ENCODE results near the gene GFI1B.
"Not testable (repeated sequence)": the region's sequence is repeated elsewhere in the genome, so short reads cannot be mapped to it uniquely, and the experiment has no call there.

Gene GFI1B

GRCh38 chr9:132986114-132986513, 7.6 kb downstream of the GFI1B start:
- H3K4me3 ChIP-seq (replicated peaks; ENCODE audit: low read depth, low read length) = no peak overlapping the region
- no peak for TF ChIP-seq CTCF (IDR thresholded peaks at IDR 0.05; ENCODE audit: low read length, missing control alignments)

GRCh38 chr9:132986640-132987620, 8.4 kb downstream of the GFI1B start:
- DNase-seq (ENCODE audit: low read depth) = no peak
- no peak overlapping the region for H3K4me3 ChIP-seq (replicated peaks; ENCODE audit: low read depth, low read length)
- no peak for TF ChIP-seq CTCF (IDR thresholded peaks at IDR 0.05; ENCODE audit: low read length, missing control alignments)

More at GRCh38 chr9:132986114-132986513, 7.6 kb downstream of the GFI1B start:
- no peak for DNase-seq (ENCODE audit: low read depth)

- no peak overlapping the region for H3K4me3 ChIP-seq (replicated peaks; ENCODE audit: low read depth, low read length)
- no peak for DNase-seq (ENCODE audit: low read depth)
- no peak for TF ChIP-seq CTCF (IDR thresholded peaks at IDR 0.05; ENCODE audit: low read length, missing control alignments)
Observed at GRCh38 chr9:132988244-132989013, 9.9 kb downstream of the GFI1B start.

- H3K4me3 ChIP-seq (replicated peaks; ENCODE audit: low read depth, low read length) = no peak overlapping the region
- no peak for TF ChIP-seq CTCF (IDR thresholded peaks at IDR 0.05; ENCODE audit: low read length, missing control alignments)
- DNase-seq (ENCODE audit: low read depth) = no peak
Observed at GRCh38 chr9:132989014-132989310, 10.5 kb downstream of the GFI1B start.

GRCh38 chr9:132989414-132989996, 11.0 kb downstream of the GFI1B start:
- H3K4me3 ChIP-seq (replicated peaks; ENCODE audit: low read depth, low read length) = no peak overlapping the region
- no peak for DNase-seq (ENCODE audit: low read depth)
- TF ChIP-seq CTCF (IDR thresholded peaks at IDR 0.05; ENCODE audit: low read length, missing control alignments) = no peak

GRCh38 chr9:132989998-132990557, 11.6 kb downstream of the GFI1B start:
- H3K4me3 ChIP-seq (replicated peaks; ENCODE audit: low read depth, low read length) = not testable (repeated sequence)
- DNase-seq (ENCODE audit: low read depth) = peak; percentile 38

GRCh38 chr9:132990781-132991180, 12.3 kb downstream of the GFI1B start:
- no peak for DNase-seq (ENCODE audit: low read depth)
- no peak for TF ChIP-seq CTCF (IDR thresholded peaks at IDR 0.05; ENCODE audit: low read length, missing control alignments)
- H3K4me3 ChIP-seq (replicated peaks; ENCODE audit: low read depth, low read length) = no peak overlapping the region

All from fibroblast of pulmonary artery (primary cell).